ENCODE measurements around the gene NINJ2.

GRCh38 chr12:619346-619745 is 43.9 kb downstream of the NINJ2 start:
- no peak for TF ChIP-seq JUN (IDR thresholded peaks at IDR 0.05)
- no peak for TF ChIP-seq RAD21 (conservative IDR thresholded peaks at IDR 0.05 in 1 of 2, IDR thresholded peaks at IDR 0.05 in 1 of 2)
- TF ChIP-seq, protein P1, sequence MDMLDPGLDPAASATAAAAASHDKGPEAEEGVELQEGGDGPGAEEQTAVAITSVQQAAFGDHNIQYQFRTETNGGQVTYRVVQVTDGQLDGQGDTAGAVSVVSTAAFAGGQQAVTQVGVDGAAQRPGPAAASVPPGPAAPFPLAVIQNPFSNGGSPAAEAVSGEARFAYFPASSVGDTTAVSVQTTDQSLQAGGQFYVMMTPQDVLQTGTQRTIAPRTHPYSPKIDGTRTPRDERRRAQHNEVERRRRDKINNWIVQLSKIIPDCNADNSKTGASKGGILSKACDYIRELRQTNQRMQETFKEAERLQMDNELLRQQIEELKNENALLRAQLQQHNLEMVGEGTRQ (IDR thresholded peaks at IDR 0.05), result no peak
- no peak for TF ChIP-seq CHD2 (IDR thresholded peaks at IDR 0.05; ENCODE audit: low read length, partially characterized antibody)

Measured in A549 (cell line).